ENCODE results near the gene POU2AF2.

The POU2AF2 gene

GRCh38 chr11:111245425-111245824 is at the start of gene POU2AF2:
Gene POU2AF2, plus strand, starts transcription at chr11:111245725. Its CDS starts 129 bp downstream, at chr11:111245854.
- no peak for DNase-seq (ENCODE audit: low spot score)
- TF ChIP-seq, protein P1, sequence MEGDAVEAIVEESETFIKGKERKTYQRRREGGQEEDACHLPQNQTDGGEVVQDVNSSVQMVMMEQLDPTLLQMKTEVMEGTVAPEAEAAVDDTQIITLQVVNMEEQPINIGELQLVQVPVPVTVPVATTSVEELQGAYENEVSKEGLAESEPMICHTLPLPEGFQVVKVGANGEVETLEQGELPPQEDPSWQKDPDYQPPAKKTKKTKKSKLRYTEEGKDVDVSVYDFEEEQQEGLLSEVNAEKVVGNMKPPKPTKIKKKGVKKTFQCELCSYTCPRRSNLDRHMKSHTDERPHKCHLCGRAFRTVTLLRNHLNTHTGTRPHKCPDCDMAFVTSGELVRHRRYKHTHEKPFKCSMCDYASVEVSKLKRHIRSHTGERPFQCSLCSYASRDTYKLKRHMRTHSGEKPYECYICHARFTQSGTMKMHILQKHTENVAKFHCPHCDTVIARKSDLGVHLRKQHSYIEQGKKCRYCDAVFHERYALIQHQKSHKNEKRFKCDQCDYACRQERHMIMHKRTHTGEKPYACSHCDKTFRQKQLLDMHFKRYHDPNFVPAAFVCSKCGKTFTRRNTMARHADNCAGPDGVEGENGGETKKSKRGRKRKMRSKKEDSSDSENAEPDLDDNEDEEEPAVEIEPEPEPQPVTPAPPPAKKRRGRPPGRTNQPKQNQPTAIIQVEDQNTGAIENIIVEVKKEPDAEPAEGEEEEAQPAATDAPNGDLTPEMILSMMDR (IDR thresholded peaks at IDR 0.05; ENCODE audit: extremely low read depth, missing control alignments), result no peak

DNA sequence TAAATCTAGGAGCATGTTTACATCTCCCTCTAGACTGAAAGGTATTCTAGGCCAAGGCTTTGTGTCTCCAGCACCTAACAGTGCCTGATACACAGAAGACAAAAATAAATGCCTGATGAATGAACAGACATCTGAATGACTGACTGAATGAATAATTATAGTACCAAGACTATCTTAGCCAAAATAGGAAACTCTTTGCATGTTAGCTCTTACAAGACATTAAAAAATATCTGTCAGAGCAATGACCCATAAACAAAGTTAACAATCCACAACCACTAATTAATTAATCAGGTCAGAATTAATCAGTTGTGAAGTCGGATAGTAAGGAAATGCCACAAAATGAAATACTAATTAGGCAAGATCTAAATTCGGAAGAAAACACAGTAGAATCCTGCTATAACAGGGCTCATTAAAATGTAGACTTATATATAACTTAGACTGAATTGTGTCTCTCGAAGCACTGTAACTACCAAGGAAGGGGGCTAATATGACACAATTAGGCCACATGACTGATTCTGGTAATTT is 45.5 kb upstream of the POU2AF2 start:
- TF ChIP-seq, protein P1 (IDR thresholded peaks at IDR 0.05; ENCODE audit: extremely low read depth, missing control alignments), result no peak

DNA sequence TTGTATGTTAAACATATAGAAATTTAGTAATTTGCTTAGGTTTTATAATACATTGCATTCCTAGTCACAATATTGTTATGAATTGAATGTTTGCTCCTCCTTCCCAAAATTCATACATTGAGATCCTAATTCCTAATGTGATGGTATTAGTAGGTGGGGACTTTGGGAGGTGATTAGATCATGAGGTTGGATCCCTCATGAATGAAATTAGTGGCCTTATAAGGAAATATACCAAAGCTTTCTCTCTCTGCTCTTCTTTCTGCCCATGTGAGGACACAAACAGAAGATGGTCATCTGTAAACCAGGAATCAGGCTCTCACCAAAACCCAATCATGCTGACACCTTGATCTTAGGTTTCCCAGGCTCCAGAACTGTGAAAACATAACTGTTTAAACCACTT is 41.3 kb upstream of the POU2AF2 start:
- TF ChIP-seq, protein P1 (IDR thresholded peaks at IDR 0.05; ENCODE audit: extremely low read depth, missing control alignments), result no peak
- DNase-seq (ENCODE audit: low spot score), result no peak

More for the DNA sequence above, 45.5 kb upstream of the POU2AF2 start:
- no peak for DNase-seq (ENCODE audit: low spot score)

DNA sequence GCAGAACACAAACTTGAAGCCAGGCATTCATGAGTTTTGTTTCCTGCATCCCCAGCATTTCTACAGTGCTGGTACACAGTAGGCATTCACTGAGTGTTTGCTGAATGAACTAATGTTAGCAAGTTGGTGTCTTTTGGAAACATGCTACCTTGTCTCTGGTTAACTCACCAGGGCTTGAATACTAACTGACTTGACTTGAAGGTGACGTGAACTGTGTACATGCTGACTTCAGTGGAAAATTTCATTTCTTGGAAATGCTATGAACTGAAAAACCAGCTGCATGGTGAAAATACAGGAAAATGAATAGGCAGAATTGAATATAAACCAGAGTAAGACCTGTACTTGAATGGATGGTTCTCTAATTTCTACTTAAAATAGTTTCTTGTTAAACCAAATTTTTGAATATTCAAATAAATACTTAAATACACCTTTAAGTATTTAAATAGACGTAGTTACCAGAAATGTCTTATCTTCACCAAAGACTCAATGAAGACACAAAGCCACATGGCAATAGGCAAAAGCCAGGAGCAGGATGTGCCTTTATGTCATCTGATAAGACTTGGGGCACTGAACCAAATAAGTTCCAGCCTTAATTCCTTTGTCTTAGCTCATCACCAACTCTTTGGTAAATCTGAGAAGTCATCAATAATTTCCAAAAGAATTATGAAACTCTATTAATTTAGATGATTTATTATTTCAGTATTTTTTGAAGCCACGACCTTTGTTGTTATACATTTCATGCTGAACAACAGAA is 39.7 kb upstream of the POU2AF2 start:
- TF ChIP-seq, protein P1 (IDR thresholded peaks at IDR 0.05; ENCODE audit: extremely low read depth, missing control alignments), result no peak

GRCh38 chr11:111206472-111206871 is 39.1 kb upstream of the POU2AF2 start:
- no peak for DNase-seq (ENCODE audit: low spot score)
- TF ChIP-seq, protein P1 (IDR thresholded peaks at IDR 0.05; ENCODE audit: extremely low read depth, missing control alignments), result no peak

More for the DNA sequence above, 39.7 kb upstream of the POU2AF2 start:
- no peak for DNase-seq (ENCODE audit: low spot score)

DNA sequence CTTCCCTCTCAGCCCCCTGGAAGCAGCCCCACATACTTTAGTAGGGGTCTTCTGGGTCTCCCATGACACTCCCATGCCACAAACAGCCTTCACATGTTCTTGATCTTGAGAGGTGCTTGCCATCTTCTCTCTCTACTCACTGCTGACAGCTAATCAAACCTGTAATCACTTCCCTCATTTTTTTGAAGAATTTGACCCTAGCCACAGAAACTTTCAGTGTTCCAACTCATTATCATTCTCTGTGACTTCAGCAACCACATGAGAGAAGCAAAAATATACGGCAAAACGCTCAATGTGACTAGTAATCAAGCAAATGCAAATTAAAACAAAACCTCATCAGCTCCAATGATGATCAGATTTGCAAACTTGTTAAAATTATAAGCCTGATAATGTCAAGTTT is 38.3 kb upstream of the POU2AF2 start:
- TF ChIP-seq, protein P1 (IDR thresholded peaks at IDR 0.05; ENCODE audit: extremely low read depth, missing control alignments), result no peak
- DNase-seq (ENCODE audit: low spot score), result no peak

DNA sequence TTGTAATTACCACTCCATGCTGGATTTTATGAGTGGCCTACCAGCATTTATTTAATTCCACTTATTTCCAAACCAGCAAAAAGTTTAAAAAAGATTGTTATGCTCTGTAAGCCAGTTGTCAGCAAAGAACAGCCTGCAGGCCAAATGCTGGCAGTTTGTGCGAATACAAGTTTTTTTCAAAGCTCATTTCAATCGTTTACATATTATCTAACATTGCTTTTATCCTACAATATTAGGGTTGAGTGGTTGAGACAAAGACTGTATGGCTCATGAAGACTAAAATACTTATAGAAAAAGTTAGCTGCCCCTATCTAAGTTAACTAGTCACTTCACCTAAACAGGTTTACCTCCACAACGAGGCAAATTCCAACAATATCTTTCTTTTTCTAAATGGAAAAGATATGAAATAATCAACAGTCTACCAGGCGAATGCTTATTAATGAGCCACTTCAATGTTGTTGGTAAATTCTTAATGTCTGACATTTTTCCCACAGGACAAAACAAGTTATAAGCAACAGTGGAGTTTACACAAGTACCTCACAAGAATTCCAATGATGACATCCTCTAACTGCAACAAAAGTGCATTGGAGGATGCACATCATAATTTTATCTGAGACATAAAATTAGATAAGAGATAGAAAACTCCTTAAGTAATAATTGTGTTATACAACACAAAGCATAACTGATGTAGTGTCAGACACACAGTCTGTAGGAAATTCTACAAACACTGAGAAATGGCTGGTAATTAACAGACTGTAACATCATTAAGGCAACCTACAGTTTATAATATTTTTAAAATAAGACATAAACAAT is 35.8 kb upstream of the POU2AF2 start:
- TF ChIP-seq, protein P1 (IDR thresholded peaks at IDR 0.05; ENCODE audit: extremely low read depth, missing control alignments), result no peak
- no peak for DNase-seq (ENCODE audit: low spot score)
